ENCODE results near the gene RNU1-4.

GRCh38 chr1:16727190-16728111, 12.9 kb upstream of the RNU1-4 start:
- no peak for TF ChIP-seq POLR2A (IDR thresholded peaks at IDR 0.05)
- no peak for TF ChIP-seq CTCF (IDR thresholded peaks at IDR 0.05)

Data from body of pancreas (tissue), 4 donors.